ENCODE measurements around the gene DCBLD1. TPM values are rescaled to one million over a fixed set of nuclear protein-coding genes. Genes with fewer than 3 reads are reported as not detected.

DCBLD1 gene
- total RNA-seq, 1 donor from 2014 or later, result 9.1 TPM

GRCh38 chr6:117498159-117498558 lies 15.7 kb downstream of the DCBLD1 start:
- Mint-ChIP-seq H3K4me3 (no peak overlapping the region), H3K27me3 (ENCODE audit: low read depth) (no peaks in the 10 kb centered on the region), H3K4me1 (peaks cover 7% of the 10 kb centered on the region), H3K36me3 (ENCODE audit: low read depth) (no peaks in the 10 kb centered on the region), H3K9me3 (no peaks in the 10 kb centered on the region), H3K27ac (ENCODE audit: unreplicated experiment) (peak overlapping the region; percentile 79)
- TF ChIP-seq CTCF (conservative IDR thresholded peaks at IDR 0.05), result no peak
- no peak for DNase-seq (ENCODE audit: low read depth, low spot score)

- peaks cover 13% of the 10 kb centered on the region for H3K4me1 Mint-ChIP-seq
Measured at GRCh38 chr6:117501722-117502121, 19.2 kb downstream of the DCBLD1 start.

GRCh38 chr6:117502580-117502979 lies 20.1 kb downstream of the DCBLD1 start:
- no peak for TF ChIP-seq CTCF (conservative IDR thresholded peaks at IDR 0.05)
- Mint-ChIP-seq H3K36me3 (ENCODE audit: low read depth) (peaks cover 3% of the 10 kb centered on the region), H3K27ac (ENCODE audit: unreplicated experiment) (no peak overlapping the region), H3K9me3 (no peaks in the 10 kb centered on the region), H3K4me1 (peaks cover 19% of the 10 kb centered on the region), H3K4me3 (no peak overlapping the region), H3K27me3 (ENCODE audit: low read depth) (no peaks in the 10 kb centered on the region)
- no peak for DNase-seq (ENCODE audit: low read depth, low spot score)

More at GRCh38 chr6:117501722-117502121, 19.2 kb downstream of the DCBLD1 start:
- TF ChIP-seq CTCF (conservative IDR thresholded peaks at IDR 0.05), result no peak
- Mint-ChIP-seq H3K4me3 (no peak overlapping the region), H3K9me3 (no peaks in the 10 kb centered on the region), H3K27ac (ENCODE audit: unreplicated experiment) (no peak overlapping the region), H3K36me3 (ENCODE audit: low read depth) (peaks cover 3% of the 10 kb centered on the region), H3K27me3 (ENCODE audit: low read depth) (no peaks in the 10 kb centered on the region)
- no peak for DNase-seq (ENCODE audit: low read depth, low spot score)

- no peak for TF ChIP-seq CTCF (conservative IDR thresholded peaks at IDR 0.05)
- peaks cover 3% of the 10 kb centered on the region for H3K36me3 Mint-ChIP-seq (ENCODE audit: low read depth)
- peaks cover 20% of the 10 kb centered on the region for H3K4me1 Mint-ChIP-seq
- no peaks in the 10 kb centered on the region for H3K9me3 Mint-ChIP-seq
- no peak for DNase-seq (ENCODE audit: low read depth, low spot score)
- no peak overlapping the region for H3K27ac Mint-ChIP-seq (ENCODE audit: unreplicated experiment)
- no peak overlapping the region for H3K4me3 Mint-ChIP-seq
- no peaks in the 10 kb centered on the region for H3K27me3 Mint-ChIP-seq (ENCODE audit: low read depth)
Measured at GRCh38 chr6:117503211-117503610, 20.7 kb downstream of the DCBLD1 start.

- H3K36me3 Mint-ChIP-seq (ENCODE audit: low read depth), result peaks cover 3% of the 10 kb centered on the region
- H3K27me3 Mint-ChIP-seq (ENCODE audit: low read depth), result no peaks in the 10 kb centered on the region
- no peak overlapping the region for H3K4me3 Mint-ChIP-seq
- no peak for TF ChIP-seq CTCF (conservative IDR thresholded peaks at IDR 0.05)
- DNase-seq (ENCODE audit: low read depth, low spot score), result no peak
- peaks cover 16% of the 10 kb centered on the region for H3K4me1 Mint-ChIP-seq
- no peaks in the 10 kb centered on the region for H3K9me3 Mint-ChIP-seq
- no peak overlapping the region for H3K27ac Mint-ChIP-seq (ENCODE audit: unreplicated experiment)
Measured at GRCh38 chr6:117504478-117505144, 22.1 kb downstream of the DCBLD1 start.

Measured in neural crest cell (in vitro differentiated cells).